Islet precursor cell (in vitro differentiated cells): ENCODE measurements around the gene FOXD2.
"Not testable (repeated sequence)": the region's sequence is repeated elsewhere in the genome, so short reads cannot be mapped to it uniquely, and the experiment has no call there.

Experiments
- DNase-seq: peaks from one replicate; pipeline ENCODE4 v3.0.0-alpha.2; 2018

FOXD2 gene

DNA sequence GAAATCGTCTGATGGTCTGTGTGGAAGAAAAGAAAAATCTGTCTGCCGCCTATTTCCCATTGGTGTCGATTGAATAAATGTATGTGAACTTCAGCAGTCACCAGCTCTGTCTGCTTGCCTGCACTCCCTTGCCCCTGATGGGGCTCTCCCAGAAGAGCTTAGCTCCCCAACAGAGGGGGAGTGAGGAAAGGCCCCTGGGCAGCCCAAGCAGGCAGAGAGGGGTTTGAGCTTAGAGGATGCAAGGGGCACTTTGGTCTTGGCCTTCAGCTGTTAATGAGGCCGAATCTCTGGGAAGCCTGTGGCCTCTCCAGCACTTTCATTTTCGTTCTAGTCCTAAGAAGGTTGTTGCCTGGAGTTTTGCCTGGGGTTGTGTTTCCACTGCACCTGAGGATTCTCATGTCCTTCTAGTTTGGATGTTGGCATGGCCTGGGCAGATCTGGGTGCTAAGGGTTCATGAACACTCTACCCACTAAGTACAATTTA, 2.8 kb downstream of the FOXD2 start:
- no peak for DNase-seq

DNA sequence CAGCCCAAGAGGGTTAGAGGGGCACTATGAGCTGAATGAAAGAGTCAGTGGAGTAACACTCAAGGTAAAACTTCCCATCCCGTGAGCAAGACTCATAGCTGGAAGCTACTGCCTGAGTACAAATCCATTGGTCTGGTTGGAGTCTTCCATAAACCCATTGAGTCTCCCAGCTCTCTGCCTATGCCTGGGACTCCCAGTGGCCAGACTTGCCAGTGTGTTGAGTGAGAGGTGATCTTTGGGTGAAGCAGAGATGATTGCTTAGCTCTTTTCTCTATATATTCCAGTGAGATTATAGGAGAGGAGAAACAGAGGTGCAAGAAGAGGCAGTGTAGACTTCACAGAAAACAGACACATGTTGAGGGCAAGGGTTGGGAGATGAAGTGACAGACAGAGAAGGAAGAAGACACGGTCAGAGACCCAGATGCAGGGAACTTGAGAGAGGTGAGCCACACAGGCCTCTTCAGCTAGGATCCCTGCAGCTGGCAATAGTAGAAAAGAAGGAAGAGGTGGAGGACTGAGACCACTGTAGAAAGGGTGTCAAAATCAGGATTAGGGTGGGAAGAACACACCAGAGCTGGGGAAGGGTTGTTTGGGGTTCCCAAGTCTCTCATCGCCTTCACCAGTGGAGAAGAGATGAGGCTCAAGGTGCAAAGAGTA, 3.7 kb downstream of the FOXD2 start:
- DNase-seq, result no peak

DNA sequence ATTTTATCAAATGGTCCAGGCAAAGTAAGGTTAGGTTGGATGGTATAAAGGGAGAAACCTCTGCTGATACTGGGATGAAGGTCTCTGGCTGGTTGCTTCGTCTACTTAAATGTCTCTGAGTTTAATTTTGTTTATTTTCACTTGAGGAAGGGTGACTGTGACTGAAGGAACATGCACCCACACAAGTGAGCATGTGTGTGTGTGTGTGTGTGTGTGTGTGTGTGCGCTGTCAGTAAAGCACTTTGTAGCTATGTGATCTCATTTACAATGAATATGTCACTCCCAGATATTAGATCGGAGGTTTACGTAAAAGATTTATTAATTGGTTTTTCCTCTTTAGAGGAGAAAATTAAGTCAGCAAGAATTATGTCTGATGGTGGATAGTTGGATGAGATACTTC, 4.4 kb downstream of the FOXD2 start:
- DNase-seq, result no peak

DNA sequence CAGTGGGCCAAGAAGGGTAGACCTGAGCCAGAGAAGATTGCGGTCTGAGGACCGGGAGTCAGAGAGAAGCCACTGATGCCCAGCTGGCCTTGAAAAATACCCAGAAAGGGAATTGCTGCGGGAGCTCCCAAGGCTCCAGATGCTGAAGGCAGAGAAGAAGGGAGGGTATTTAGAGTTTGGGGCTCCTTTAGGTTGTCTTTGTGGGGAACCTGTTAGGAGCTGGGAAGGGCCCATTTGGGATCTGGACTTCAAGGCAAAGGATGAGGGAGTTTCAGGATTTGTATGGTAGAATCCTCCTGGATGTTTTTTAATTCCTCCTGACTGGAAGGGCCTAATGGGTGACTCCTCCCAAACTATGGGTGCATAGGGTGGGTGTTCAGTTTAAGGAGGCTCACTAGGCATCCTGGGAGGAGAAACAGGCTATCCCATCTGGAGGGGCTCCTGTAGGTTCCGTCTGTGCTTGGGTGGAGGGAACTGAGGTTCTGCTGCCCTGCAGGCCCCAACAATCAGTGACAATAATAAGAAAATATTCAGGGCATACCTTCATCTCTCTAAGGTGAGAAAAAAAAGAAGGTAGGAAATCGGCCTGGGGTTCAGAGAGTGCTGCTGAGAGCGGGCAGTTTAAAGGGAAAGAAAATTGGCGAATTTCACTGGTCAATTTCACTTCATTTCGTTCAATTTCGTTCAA, 5.1 kb downstream of the FOXD2 start:
- no peak for DNase-seq

DNA sequence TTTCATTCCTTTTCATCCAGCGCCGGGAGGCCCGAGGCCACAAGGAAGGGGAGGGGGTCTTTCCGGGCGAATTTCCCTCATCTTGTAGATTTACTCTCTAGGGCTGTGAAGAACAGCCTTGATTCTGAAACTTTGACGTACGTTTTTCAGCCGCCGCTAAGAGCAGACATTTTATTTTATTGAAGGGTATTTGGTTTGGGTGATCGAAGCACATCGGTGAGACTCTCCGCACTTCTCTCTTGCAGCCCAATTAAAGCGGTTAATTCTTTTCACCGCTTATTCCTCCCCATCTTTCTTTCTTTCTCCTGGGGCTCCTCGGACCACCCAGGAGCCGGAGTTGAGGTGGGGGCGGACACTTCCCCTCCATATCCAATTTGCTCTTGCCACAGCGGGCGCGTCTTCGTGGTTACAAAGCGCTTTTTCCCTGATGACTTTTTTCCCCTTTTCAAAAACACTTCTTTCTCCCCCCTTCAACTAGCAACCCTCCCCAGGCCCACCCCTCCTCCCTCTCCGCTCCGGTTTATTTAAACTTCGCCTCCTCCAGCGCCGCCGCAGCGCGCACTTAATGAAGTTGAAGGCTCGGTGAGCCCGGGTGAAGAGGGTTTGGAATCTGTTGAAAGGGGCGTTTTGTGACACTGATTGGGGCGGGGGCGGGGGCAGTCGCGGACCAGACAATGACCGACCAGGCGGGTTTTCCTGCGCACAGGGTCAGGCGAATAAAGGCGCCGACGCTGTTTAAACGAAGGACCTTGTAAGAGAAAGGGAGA, 5.9 kb downstream of the FOXD2 start:
- DNase-seq, result no peak

DNA sequence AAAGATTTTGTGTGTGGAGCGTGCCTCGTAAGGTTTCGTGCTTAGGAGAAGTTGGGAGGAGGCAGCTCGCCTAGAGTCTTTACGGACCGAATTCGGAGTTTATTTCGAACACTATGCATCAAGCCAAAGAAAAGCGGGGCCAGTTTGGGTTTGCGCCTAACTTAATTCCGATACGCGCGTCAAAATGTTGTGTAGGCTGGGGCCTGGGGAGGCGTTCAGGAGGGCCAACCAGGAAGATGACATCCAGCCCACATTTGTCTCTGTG, 6.4 kb downstream of the FOXD2 start:
- no peak for DNase-seq

DNA sequence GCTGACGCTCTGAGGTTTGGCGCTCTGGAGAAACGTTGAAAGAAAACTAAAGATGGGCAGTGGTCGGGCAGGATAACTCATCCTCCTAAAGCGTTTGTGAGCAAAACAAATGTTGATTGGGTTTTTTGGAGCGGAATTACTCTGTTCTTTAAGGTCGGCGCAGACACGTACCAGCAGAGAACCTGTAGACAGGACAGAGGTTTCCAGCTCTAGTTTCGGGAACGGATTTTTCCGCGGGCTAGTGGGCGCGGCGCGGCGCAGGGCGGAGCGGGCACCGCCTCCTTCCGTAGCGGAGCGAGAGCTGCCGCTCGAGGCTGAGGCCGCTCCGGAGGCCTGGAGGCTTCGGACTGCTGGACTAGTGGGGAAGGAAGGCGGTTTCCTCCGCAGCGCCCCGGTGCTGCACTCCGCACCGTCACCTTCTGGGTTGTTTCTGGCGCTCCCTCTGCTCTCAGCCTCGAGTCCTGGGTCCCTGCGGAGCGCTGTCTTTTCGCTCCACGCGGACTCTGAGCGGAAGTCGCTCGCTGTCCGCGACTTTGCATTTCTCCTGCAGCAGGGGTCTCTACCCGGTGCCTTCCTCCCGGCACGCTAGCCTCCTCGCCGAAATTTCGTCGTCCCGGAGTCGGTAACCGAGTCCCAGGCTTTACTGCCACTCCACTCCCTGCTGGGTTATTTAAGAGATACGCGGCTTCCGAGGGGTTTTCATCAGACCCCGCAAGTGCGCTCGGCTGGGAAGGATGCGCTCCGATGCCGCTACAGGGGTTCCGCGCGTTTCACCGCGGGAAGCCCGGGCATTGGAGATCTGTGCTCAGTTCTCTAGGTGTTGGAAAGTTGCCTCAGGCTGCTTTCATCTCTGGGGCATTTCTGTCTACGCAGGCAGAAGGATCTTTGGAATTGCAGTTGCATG, 7.0 kb downstream of the FOXD2 start:
- peak; percentile 72 for DNase-seq

DNA sequence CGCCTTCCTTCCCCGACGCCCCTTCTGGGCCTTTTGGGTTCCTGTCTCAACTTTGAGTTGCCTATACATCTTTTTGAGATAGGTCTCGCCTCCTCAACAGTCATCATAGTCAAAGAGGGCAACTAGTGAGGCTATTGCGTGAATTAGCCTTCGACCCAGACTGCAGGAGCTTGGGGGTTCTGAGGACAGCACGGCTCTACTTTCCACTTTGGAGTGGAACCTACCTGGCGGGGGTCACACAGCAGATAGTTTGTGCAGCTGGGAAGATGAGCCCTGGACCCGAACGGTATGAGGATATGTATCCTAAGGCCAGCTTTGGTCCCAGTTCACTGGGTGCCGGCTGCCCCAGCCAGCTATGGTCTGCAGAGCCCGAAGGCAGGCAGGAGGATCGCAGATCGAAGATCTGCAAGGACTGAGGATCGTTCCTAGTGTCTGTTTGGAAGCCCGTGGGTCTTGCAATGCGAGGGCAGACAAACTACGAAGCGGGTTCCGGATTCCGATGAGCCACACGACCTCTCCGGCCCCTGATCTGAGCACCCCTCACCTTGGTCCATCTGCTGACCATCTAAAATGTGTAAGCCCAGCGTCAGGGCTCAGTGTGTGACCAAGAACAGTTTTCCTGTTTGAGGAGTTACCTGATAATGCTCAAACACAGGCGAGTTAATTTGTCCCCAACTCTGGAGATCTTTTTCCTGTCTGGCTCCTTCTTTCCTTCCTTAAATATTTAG, 8.1 kb downstream of the FOXD2 start:
- DNase-seq, result no peak

DNA sequence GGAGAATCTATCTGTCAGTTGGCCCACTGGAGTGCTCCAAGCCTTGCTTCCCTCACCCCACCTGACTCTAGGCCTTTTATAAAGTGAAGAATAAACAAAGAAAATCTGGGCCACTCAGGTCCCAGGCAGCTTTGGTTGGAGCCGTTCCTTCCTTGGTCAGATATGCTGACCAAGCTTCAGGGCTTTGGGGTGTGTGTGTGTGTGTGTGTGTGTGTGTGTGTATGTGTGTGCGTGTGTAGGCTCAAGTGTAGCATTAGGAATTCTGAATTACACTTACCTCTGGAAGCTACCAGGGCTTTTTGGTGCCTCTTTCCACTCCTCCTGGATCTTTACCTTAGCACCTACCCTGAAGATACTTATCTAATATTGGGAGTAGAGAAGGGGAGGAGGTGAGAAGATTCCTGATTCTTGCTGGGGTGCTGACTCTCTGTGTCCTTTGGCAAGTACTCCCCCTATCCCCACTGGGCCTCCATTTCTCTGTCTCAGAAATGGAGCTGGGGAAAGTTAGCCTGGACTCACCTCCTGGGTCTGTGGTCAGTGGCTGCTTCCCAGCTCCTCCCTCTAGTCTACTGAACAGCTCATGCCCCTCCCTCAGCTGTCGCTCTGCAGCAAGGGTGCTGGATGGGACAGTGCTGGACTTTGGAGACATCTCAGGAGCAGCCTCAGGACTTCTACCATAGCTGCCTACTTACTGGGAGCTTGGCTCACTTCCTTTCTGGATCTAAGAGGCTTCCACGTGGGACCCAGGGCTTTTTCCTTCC, 10.8 kb downstream of the FOXD2 start:
- DNase-seq, result no peak

DNA sequence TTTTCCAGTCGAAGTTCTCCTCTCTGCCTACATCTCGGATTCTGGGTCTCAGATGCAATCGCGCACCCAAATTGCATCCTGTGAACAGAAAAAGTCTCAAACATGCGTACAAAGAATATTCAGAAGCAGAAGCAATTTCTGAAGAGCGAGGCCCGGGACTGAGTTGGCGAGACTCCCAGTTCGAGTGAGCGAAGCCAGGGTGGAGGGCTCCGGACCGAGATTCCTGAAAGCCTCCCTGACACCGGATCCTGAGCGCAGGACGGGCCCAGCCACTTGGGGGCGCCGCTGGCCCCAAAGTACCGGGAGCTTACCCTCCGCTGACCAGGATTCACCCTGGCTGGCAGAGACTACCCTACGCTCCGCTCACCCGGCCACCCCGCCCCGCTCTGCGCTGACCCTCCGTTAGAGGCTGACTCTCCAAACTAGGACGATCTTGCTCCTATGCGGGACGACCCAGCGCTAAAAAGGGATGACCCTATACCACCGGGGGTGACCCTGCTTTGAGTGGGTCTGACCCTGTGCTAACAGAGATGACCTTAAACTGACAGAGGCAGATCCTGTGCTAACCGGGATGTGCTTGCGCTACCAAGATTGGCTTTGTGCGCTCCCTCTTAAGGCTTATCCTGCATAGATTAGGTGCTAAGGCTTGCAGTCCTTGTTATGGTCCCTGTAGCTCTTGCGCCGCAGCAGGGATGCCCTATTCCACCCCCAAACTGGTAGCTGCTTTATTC, 12.1 kb downstream of the FOXD2 start:
- peak; percentile 74 for DNase-seq

DNA sequence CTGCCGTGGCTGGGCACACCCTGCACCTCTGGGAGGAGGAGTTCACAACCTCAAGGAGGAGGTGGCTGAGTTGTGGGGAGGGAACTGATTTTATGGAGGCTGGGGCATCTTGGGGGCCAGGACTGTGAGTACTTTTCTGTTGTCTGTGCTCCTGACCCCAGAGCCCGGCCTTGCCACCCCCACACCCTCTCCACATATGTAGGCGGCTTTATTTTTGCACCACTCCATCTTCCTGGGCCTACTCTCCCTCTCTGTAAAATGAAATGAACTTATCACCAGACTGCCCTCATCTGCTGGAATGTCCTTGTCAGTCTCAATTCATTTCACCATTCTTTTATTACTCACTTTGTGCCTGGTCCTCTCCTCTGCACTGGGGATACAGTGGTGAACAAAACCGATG, 12.8 kb downstream of the FOXD2 start:
- DNase-seq, result no peak

DNA sequence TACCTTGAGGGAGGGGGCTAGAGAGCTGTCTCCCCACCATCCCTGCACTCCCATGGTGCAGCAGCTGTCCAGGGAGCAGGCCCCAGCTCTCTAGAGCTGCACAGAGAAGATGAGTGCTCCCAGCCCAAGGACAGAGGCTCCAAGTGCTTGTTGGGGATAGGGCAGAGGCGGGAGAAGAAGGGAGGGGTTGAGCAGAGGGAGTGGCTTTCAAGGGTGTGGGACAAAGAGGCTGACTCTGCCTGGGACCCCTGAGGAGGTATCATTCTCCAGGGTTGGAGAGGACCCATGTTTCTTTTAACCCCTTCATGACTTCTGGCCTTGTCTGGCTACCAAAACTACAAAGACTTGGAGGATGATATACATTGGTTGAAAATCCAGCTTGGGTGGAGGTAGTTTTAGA, 14.6 kb downstream of the FOXD2 start:
- no peak for DNase-seq

DNA sequence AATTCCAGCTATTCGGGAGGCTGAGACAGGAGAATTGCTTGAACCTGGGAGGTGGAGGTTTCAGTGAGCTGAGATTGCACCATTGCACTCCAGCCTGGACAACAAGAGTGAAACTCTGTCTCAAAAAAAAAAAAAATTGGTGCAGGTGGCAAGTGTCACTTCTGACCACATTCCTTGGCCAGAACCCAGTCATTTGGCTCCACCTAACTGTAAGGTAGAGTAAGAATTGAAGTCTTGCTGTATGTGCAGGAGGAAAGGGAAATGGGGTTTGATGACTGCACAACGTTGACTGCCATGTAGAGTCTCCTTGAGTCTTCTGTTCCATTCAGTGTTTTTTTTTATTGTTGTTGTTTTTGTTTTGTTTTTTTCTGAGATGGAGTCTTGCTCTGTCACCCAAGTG, 16.1 kb downstream of the FOXD2 start:
- not testable (repeated sequence) for DNase-seq

DNA sequence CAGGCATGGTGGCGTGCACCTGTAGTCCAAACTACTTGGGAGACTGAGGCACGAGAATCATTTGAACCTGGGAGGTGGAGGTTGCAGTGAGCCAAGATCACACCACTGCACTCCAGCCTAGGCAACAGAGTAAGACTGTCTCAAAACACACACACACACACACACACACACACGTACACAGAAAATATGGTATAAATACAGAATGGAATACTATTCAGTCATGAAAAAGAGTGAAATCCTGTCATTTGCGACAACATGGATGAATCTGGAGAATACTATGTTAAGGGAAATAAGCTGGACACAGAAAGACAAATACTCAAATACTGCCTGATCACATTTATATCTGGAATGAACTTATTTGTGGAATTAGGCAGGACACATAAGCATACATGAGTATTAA, 18.4 kb downstream of the FOXD2 start:
- no peak for DNase-seq

DNA sequence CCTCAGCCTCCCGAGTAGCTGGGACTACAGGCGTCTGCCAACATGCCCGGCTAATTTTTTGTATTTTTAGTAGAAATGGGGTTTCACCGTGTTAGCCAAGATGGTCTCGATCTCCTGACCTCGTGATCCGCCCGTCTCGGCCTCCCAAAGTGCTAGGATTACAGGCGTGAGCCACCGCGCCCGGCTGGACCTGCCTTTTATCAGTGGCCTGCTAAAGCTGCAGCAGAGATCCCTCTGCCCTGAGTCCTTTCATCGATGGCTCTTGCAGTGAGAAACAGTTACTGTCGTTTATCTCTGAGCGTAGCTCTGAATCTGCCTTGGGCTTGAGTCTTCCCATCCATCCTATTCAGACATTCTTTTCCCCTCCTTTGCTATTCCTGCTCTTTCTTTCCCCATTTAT, 19.7 kb downstream of the FOXD2 start:
- not testable (repeated sequence) for DNase-seq

DNA sequence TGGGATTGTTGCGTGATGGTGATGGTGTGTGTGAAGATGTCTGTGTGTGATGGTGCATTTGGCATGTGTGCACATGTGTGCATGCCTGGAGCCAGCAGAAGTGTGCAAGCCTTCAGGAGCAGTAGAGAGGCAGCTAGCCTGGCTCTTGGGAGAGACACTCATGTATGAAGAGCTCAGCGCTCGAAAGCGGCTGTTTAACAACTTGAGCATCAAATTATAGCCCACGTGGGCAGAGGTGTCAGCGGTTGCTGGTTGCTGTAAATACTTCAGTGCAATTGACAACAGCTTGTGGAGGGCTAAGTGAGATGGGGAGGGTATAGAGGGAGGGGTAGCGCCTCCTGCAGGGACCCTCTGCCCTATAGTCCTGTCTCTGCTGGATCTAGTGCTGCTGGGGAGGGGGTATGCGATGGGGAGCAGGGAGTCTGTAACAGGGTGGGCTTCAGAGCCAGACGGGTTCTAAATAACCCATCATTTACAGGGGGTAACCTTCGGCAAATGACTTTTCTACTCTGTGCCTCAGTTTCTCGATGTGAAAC, 21.5 kb downstream of the FOXD2 start:
- DNase-seq, result no peak

DNA sequence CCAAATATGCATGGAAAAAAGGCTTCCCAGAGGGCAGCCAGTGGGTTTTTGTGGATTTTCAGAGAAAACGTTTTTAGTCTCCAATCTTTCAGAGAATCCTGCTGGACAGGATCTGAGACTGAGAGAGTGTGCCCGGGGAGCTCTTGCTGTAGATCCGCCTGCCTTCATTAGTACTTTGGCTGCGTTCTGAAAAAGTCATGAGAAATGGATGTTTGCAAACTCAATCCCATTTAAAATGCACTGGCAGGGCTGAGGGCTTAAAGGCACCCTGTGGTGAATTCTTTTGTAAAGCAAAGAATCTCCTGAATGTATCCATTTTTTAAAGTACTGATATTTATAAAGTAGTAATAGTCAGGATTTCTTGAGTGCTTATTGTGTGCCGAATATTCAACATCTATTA, 22.2 kb downstream of the FOXD2 start:
- DNase-seq, result no peak

DNA sequence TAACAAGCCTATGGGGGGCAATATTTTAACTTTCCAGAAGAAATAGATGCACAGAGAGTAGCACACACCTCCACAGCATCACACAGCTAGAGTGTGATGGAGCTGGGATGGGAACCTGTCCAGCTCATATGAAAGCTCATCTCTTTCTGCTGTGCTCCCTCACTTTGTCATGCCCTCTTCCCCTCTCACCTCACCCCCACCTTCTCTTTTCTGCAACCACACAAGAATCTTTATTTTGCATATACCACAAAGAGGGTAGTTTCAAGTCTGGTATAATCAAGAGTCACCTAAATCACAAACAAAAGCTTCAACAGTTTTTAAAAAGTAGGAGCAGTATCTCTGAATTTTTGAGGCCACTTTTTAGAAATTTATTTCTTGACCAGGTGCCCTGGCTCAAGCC, 22.6 kb downstream of the FOXD2 start:
- DNase-seq, result no peak

DNA sequence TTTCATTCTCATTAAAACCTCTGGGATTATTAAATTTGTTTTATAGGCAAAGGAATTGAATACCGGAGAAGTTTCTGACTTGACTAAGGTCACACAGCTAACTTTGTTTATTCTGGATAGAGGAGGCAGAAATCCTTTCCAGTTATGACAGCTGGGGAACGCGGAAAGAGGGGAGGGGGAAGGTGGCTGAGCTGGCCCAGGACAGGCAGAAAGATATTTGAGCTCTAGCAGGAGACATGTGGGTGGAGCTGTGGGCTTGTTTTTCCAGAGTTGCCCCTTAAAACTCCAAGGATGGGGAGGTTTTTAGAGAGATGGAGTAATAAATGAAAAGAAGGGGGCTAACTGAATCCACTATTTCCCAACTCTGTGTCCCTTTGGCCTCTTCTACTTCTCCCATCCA, 27.8 kb downstream of the FOXD2 start:
- DNase-seq, result no peak

DNA sequence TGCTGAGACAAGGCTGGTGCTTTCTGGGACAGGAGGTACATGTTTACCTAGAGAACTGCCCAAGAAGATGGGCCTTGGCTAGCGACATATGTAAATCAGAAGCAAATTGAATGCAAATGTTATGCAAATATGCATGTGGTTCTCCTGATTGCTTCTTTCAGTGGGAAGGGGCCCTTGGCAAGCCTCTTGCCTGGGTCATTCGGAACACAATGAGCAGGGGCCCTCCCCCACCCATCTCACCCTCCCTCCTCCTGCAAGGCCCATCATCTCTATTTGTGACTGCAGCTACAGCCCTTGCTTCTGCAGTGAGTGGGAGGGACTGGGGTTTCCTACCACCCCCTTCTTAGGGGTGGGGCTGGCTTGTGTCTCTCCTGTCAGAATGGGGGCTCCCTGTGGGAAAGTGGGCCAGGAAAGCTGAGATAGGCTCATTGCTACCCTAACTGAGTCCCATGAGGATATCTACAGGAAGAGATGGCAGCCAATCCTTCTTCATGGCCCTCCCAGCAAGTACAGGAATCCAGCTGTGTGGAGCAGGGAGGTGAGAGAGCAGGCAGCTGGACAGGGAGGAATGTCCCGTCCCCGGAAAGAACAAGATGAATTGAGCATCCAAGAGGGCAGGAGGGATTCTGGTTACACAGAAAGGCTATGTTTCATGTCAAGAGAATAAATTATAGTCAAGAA, 31.0 kb downstream of the FOXD2 start:
- DNase-seq, result no peak
